ENCODE data around the gene MED25. TPM values are rescaled to one million over a fixed set of nuclear protein-coding genes. Genes with fewer than 3 reads are reported as not detected.

The MED25 gene
- total RNA-seq, 3 donors from 2014 or later = 16.3 to 27.5 (median 20.6) TPM

GRCh38 chr19:49788857-49789256, 29.2 kb upstream of the MED25 start:
- DNase-seq (ENCODE audit: low spot score in 2 of 2) = no peak
- Histone ChIP-seq H3K4me3 (no peak overlapping the region), H3K27ac (no peak overlapping the region), H3K27me3 (no peaks in the 10 kb centered on the region), H3K9me3 (no peaks in the 10 kb centered on the region), H3K36me3 (peaks cover 9% of the 10 kb centered on the region), H3K4me1 (no peaks in the 10 kb centered on the region)
- no peak for TF ChIP-seq POLR2AphosphoS5 (IDR thresholded peaks at IDR 0.05)
- TF ChIP-seq POLR2A (IDR thresholded peaks at IDR 0.05) = no peak
- no peak for TF ChIP-seq CTCF (IDR thresholded peaks at IDR 0.05)
- intact Hi-C loops (cut with DNase I; ENCODE audit: low total_unique reads) = no loop called here

- DNase-seq (ENCODE audit: low spot score in 2 of 2) = no peak
- intact Hi-C loops (cut with DNase I; ENCODE audit: low total_unique reads) = no loop called here
- H3K27me3 ChIP-seq = no peaks in the 10 kb centered on the region
- TF ChIP-seq CTCF (IDR thresholded peaks at IDR 0.05) (no peak), POLR2A (IDR thresholded peaks at IDR 0.05) (no peak), POLR2AphosphoS5 (IDR thresholded peaks at IDR 0.05) (no peak)
- no peaks in the 10 kb centered on the region for H3K4me1 ChIP-seq
- no peak overlapping the region for H3K4me3 ChIP-seq
- no peaks in the 10 kb centered on the region for H3K9me3 ChIP-seq
- H3K27ac ChIP-seq = no peak overlapping the region
- peaks cover 17% of the 10 kb centered on the region for H3K36me3 ChIP-seq
Observed at GRCh38 chr19:49790866-49791265, 27.2 kb upstream of the MED25 start.

- no peaks in the 10 kb centered on the region for H3K4me1 ChIP-seq
- no peaks in the 10 kb centered on the region for H3K9me3 ChIP-seq
- peak overlapping the region; percentile 30 to 36 for H3K27ac ChIP-seq
- no peaks in the 10 kb centered on the region for H3K27me3 ChIP-seq
- no peak overlapping the region for H3K4me3 ChIP-seq
- H3K36me3 ChIP-seq = peaks cover 22% of the 10 kb centered on the region
- TF ChIP-seq POLR2AphosphoS5 (IDR thresholded peaks at IDR 0.05) (no peak), POLR2A (IDR thresholded peaks at IDR 0.05) (no peak), CTCF (IDR thresholded peaks at IDR 0.05) (no peak)
- intact Hi-C loops (cut with DNase I; ENCODE audit: low total_unique reads) = no loop called here
- no peak for DNase-seq (ENCODE audit: low spot score in 2 of 2)
Observed at GRCh38 chr19:49791776-49792445, 26.2 kb upstream of the MED25 start.

GRCh38 chr19:49792829-49793560, 25.1 kb upstream of the MED25 start:
- TF ChIP-seq POLR2A (IDR thresholded peaks at IDR 0.05) = no peak
- no peak for TF ChIP-seq CTCF (IDR thresholded peaks at IDR 0.05)
- no peak for TF ChIP-seq POLR2AphosphoS5 (IDR thresholded peaks at IDR 0.05)
- intact Hi-C loops (cut with DNase I; ENCODE audit: low total_unique reads) = no loop called here
- Histone ChIP-seq H3K27ac (peak overlapping the region in 1 of 2 donors; percentile 12), H3K27me3 (no peaks in the 10 kb centered on the region), H3K36me3 (peaks cover 22% of the 10 kb centered on the region), H3K9me3 (no peaks in the 10 kb centered on the region), H3K4me1 (no peaks in the 10 kb centered on the region), H3K4me3 (no peak overlapping the region)
- DNase-seq (ENCODE audit: low spot score in 2 of 2) = no peak

- Histone ChIP-seq H3K27ac (peak overlapping the region in 1 of 2 donors; percentile 12), H3K4me1 (no peaks in the 10 kb centered on the region), H3K9me3 (no peaks in the 10 kb centered on the region), H3K36me3 (peaks cover 22% of the 10 kb centered on the region), H3K4me3 (no peak overlapping the region), H3K27me3 (no peaks in the 10 kb centered on the region)
- DNase-seq (ENCODE audit: low spot score in 2 of 2) = no peak
- intact Hi-C loops (cut with DNase I; ENCODE audit: low total_unique reads) = no loop called here
- no peak for TF ChIP-seq POLR2AphosphoS5 (IDR thresholded peaks at IDR 0.05)
- no peak for TF ChIP-seq POLR2A (IDR thresholded peaks at IDR 0.05)
- no peak for TF ChIP-seq CTCF (IDR thresholded peaks at IDR 0.05)
Observed at GRCh38 chr19:49793561-49793840, 24.6 kb upstream of the MED25 start.
